NCI-H748 (cell line): ENCODE results near the gene PCNX2.
"Not testable (repeated sequence)": the region's sequence is repeated elsewhere in the genome, so short reads cannot be mapped to it uniquely, and the experiment has no call there.

Source experiments
- DNase-seq: peaks from one replicate; lab custom pipeline; 2025; ENCODE audit not compliant: unreplicated experiment; lab: John Stamatoyannopoulos, UW

The PCNX2 gene

GRCh38 chr1:233112186-233113008 is 183.1 kb downstream of the PCNX2 start:
- DNase-seq: no peak

GRCh38 chr1:233111731-233112130 is 183.8 kb downstream of the PCNX2 start:
- no peak for DNase-seq

GRCh38 chr1:233109096-233109495 is 186.4 kb downstream of the PCNX2 start:
- no peak for DNase-seq

GRCh38 chr1:233107716-233108130 is 187.8 kb downstream of the PCNX2 start:
- not testable (repeated sequence) for DNase-seq

- DNase-seq: no peak
These were observed 188.3 kb downstream of the PCNX2 start for GRCh38 chr1:233107130-233107660.

- no peak for DNase-seq
These were observed 190.3 kb downstream of the PCNX2 start for GRCh38 chr1:233105225-233105624.

GRCh38 chr1:233102341-233102740 is 193.2 kb downstream of the PCNX2 start:
- DNase-seq: no peak

- DNase-seq: no peak
These were observed 197.5 kb downstream of the PCNX2 start for GRCh38 chr1:233097959-233098580.

- DNase-seq: no peak
These were observed 198.0 kb downstream of the PCNX2 start for GRCh38 chr1:233097546-233097945.

GRCh38 chr1:233094691-233095090 is 200.8 kb downstream of the PCNX2 start:
- DNase-seq: no peak

GRCh38 chr1:233094269-233094668 is 201.3 kb downstream of the PCNX2 start:
- DNase-seq: no peak

- no peak for DNase-seq
These were observed 204.6 kb downstream of the PCNX2 start for GRCh38 chr1:233090746-233091494.

- DNase-seq: no peak
These were observed 206.3 kb downstream of the PCNX2 start for GRCh38 chr1:233089251-233089650.

- no peak for DNase-seq
These were observed 206.9 kb downstream of the PCNX2 start for GRCh38 chr1:233088613-233089012.

- no peak for DNase-seq
These were observed 208.3 kb downstream of the PCNX2 start for GRCh38 chr1:233086961-233087881.

GRCh38 chr1:233085566-233085965 is 210.0 kb downstream of the PCNX2 start:
- no peak for DNase-seq

GRCh38 chr1:233082778-233083550 is 212.6 kb downstream of the PCNX2 start:
- no peak for DNase-seq

- DNase-seq: no peak
These were observed 213.8 kb downstream of the PCNX2 start for GRCh38 chr1:233081735-233082134.

GRCh38 chr1:233080827-233081226 is 214.7 kb downstream of the PCNX2 start:
- not testable (repeated sequence) for DNase-seq

GRCh38 chr1:233080286-233080685 is 215.2 kb downstream of the PCNX2 start:
- DNase-seq: no peak
